Measurements from ENCODE around the gene FCN1. TPM values are rescaled to one million over a fixed set of nuclear protein-coding genes. Genes with fewer than 3 reads are reported as not detected.

Gene FCN1
- total and polyA plus RNA-seq, 2 of the 8 experiments (the other 6 are each of a cell fraction or from before 2014, with no cell fraction given): not detected

GRCh38 chr9:134945509-134946275 lies 28.0 kb upstream of the FCN1 start (continued):
- TF ChIP-seq CHD7 (IDR thresholded peaks at IDR 0.05; ENCODE audit: insufficient replicate concordance, low read length) (no peak), BCL11A (IDR thresholded peaks at IDR 0.05; ENCODE audit: low read depth in 2 of 2, low read length in 2 of 2) (no peak), TBP (IDR thresholded peaks at IDR 0.05; ENCODE audit: low read depth, low read length) (no peak), CHD1 (IDR thresholded peaks at IDR 0.05; ENCODE audit: low read depth, low read length) (no peak), SP4 (IDR thresholded peaks at IDR 0.05; ENCODE audit: low read length) (no peak), TAF7 (optimal IDR thresholded peaks at IDR 0.05; ENCODE audit: borderline replicate concordance, low read depth, low read length) (no peak), EP300 (IDR thresholded peaks at IDR 0.05; ENCODE audit: borderline replicate concordance in 1 of 2, low read depth in 2 of 2, low read length in 2 of 2) (no peak), RNF2 (IDR thresholded peaks at IDR 0.05; ENCODE audit: borderline replicate concordance, low read depth, low read length, missing control alignments, poor library complexity, severe bottlenecking) (no peak), ZNF274 (IDR thresholded peaks at IDR 0.05; ENCODE audit: borderline replicate concordance, extremely low read depth, low read length) (no peak), JUN (IDR thresholded peaks at IDR 0.05; ENCODE audit: low read depth, low read length) (no peak)

Data from H1 (cell line).